22Rv1 (cell line): ENCODE measurements around the gene CDH12.

Experiments used
- H3K27ac ChIP-seq: fragments of 450-650 bp; 2 replicates; pipeline ENCODE4 v1.5.1; 2017
- CTCF ChIP-seq: fragments of 450-650 bp; IDR thresholded peaks from 2 replicates; pipeline ENCODE4 v1.5.1; 2017; ENCODE audit warnings: mild to moderate bottlenecking
- ZFX ChIP-seq: fragments of 450-650 bp; IDR thresholded peaks from 2 replicates; pipeline ENCODE4 v1.6.1; 2017; ENCODE audit warnings: antibody characterized with exemption, borderline replicate concordance

Gene CDH12

GRCh38 chr5:21882074-21882745, 970.9 kb downstream of the CDH12 start:
- H3K27ac ChIP-seq: no peak overlapping the region
- TF ChIP-seq CTCF (no peak), ZFX (no peak)

- no peak overlapping the region for H3K27ac ChIP-seq
- no peak for TF ChIP-seq ZFX
- TF ChIP-seq CTCF: no peak
Observed at GRCh38 chr5:21880164-21880563, 973.0 kb downstream of the CDH12 start.

DNA sequence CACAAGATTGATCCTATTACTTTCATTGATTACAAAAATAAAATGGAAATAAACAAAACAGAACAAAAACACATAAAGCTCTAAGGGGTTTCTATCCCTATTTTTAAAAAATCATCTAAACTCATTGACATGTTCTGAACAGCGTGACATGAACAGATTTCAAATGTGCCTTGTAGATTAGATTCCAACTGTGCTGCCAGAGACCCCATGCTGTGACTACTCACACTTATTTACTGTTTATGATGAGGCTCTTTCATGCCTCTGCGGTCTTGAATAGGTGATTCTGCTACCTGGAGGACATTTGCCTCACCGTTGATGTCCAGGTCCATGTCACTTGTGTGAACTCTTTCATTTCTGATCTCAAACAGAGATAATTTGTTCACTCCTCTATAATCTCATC, 990.2 kb downstream of the CDH12 start:
- TF ChIP-seq CTCF (no peak), ZFX (no peak)
- no peak overlapping the region for H3K27ac ChIP-seq

DNA sequence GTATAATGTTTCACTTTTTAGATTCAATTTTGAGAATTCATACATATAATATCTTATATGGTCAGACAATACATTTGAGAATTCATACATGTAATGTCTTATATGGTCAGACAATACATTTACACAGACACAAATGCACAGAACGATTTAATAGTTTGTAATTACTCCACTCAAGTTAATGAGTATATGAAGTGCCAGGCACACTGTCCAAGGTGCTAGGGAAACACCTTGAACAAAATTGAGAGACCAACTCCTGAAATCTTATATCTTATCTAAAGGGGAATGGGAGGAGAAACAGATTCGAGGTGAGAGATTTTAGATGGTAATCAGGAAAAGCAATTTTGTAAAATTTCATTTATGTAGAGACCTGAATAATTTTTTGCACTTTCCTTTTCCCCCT, 994.7 kb downstream of the CDH12 start:
- no peak overlapping the region for H3K27ac ChIP-seq
- TF ChIP-seq CTCF: no peak
- TF ChIP-seq ZFX: no peak

DNA sequence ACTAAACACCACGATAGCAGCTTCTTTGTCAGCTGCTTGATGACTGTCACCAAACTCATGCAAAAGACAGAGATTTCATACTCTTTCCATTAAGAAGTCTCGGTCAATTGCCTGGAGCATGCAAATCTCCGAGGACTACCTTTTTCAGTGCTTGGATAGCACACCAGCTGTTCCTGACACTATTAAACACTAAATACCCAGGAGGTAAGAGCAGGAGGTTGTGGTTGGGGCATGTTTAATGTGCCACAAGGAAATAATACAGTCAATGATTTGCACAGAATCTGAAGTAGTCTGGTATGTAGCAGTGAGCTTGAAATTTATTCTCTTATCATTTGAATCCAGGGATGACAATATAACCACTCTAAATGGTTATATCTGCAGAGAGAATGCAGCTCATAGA, 996.2 kb downstream of the CDH12 start:
- TF ChIP-seq ZFX (no peak), CTCF (no peak)
- H3K27ac ChIP-seq: no peak overlapping the region

DNA sequence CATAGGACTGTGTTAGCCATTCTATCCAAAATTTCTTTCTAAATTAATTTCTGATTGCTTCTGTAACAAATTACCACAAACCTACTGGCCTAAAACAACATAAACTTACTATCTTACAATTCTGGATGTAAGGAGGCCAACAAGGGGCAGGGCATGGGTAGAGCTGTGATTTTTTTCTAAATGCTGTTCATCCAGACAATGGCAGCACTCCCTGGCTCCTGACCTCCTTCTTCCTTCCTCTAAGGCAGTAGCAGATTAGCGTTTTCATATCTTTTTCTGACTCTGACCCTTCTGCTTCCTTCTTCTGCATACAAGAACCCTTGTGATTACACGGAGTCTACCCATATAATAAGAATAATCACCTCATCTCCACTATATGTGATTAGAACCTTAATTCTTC, 1005.8 kb downstream of the CDH12 start:
- H3K27ac ChIP-seq: no peak overlapping the region
- no peak for TF ChIP-seq CTCF
- TF ChIP-seq ZFX: no peak

DNA sequence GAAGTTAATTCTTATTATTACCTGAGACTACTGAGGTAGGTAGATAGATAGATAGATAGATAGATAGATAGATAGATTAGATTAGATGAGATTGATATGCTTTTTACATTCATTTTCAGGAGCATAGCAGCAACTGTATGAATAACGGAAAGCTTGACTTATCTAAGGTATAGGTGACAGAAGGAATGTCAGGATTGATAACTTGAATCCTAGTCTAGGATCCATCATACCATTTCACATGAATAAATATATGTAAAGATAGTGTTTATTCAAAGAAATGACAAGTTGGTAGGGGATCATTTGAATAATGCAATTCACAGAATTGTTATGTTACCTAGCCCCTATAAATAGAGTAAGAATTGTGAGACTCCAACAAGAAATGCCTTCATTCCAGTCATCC, 1008.2 kb downstream of the CDH12 start:
- TF ChIP-seq CTCF (no peak), ZFX (no peak)
- no peak overlapping the region for H3K27ac ChIP-seq
